ENCODE results near the gene CHMP2A.

- TF ChIP-seq CTCF (IDR thresholded peaks at IDR 0.05; ENCODE audit: insufficient read depth, low read length) (no peak), GABPA (IDR thresholded peaks at IDR 0.05; ENCODE audit: low read depth) (no peak), REST (IDR thresholded peaks at IDR 0.05; ENCODE audit: insufficient replicate concordance, low read depth) (no peak)
These were observed 2.2 kb downstream of the CHMP2A start for GRCh38 chr19:58552655-58553054.
